ENCODE data around the gene NUDT1.

- TF ChIP-seq EZH2 (IDR thresholded peaks at IDR 0.05; ENCODE audit: borderline replicate concordance, low read length) = no peak
- TF ChIP-seq, protein P1, sequence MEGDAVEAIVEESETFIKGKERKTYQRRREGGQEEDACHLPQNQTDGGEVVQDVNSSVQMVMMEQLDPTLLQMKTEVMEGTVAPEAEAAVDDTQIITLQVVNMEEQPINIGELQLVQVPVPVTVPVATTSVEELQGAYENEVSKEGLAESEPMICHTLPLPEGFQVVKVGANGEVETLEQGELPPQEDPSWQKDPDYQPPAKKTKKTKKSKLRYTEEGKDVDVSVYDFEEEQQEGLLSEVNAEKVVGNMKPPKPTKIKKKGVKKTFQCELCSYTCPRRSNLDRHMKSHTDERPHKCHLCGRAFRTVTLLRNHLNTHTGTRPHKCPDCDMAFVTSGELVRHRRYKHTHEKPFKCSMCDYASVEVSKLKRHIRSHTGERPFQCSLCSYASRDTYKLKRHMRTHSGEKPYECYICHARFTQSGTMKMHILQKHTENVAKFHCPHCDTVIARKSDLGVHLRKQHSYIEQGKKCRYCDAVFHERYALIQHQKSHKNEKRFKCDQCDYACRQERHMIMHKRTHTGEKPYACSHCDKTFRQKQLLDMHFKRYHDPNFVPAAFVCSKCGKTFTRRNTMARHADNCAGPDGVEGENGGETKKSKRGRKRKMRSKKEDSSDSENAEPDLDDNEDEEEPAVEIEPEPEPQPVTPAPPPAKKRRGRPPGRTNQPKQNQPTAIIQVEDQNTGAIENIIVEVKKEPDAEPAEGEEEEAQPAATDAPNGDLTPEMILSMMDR (conservative IDR thresholded peaks at IDR 0.05 in 1 of 2, IDR thresholded peaks at IDR 0.05 in 1 of 2; ENCODE audit: extremely low read depth in 1 of 2, insufficient read depth in 1 of 2, low read depth in 1 of 2, low read length in 2 of 2) = no peak
Observed at GRCh38 chr7:2232766-2233520, 9.1 kb upstream of the NUDT1 start, which contains the start of gene MAD1L1.

Measured in mammary epithelial cell (primary cell).